Naive B cell (primary cell): Measurements from ENCODE around the gene ACP6. TPM values are rescaled to one million over a fixed set of nuclear protein-coding genes. Genes with fewer than 3 reads are reported as not detected.

ENCODE experiments used
- ATAC-seq, 2 donors: fragments of 150-1000 bp; cut with Tn5 transposase; 2 replicates each; pipeline ENCODE4 v1.10.0; 2021; ENCODE audit warnings: low read depth in 2 of 2, mild to moderate bottlenecking in 2 of 2, moderate library complexity in 2 of 2
- DNase-seq: peaks from one replicate; pipeline ENCODE4 v3.0.0; 2022
- H3K27ac Mint-ChIP-seq, 6 donors: one replicate each; pipeline ENCODE4 v1.8.0; 2020 to 2022; ENCODE audit warnings: mild to moderate bottlenecking in 6 of 6, mixed read lengths in 6 of 6, moderate library complexity in 5 of 6, inconsistent platforms in 2 of 6
- H3K27me3 Mint-ChIP-seq, 3 donors: one replicate each; pipeline ENCODE4 v1.8.0; 2021 to 2022; ENCODE audit warnings: mixed read lengths in 3 of 3, mild to moderate bottlenecking in 1 of 3
- H3K36me3 Mint-ChIP-seq, 2 donors: one replicate each; pipeline ENCODE4 v1.8.0; 2020 to 2022; ENCODE audit warnings: mixed read lengths in 2 of 2, inconsistent platforms in 1 of 2, mild to moderate bottlenecking in 1 of 2
- H3K4me1 Mint-ChIP-seq, 3 donors: one replicate each; pipeline ENCODE4 v1.8.0; 2020 to 2022; ENCODE audit warnings: mixed read lengths in 3 of 3, inconsistent platforms in 1 of 3, mild to moderate bottlenecking in 1 of 3, moderate library complexity in 1 of 3
- H3K4me3 Mint-ChIP-seq, 8 donors: one replicate each; pipeline ENCODE4 v1.8.0; 2020 to 2022; ENCODE audit warnings: mild to moderate bottlenecking in 8 of 8, mixed read lengths in 8 of 8, moderate library complexity in 8 of 8, inconsistent platforms in 2 of 8
- H3K9me3 Mint-ChIP-seq, 7 donors: one replicate each; pipeline ENCODE4 v1.8.0; 2020 to 2022; ENCODE audit warnings: mixed read lengths in 7 of 7, mild to moderate bottlenecking in 5 of 7, inconsistent platforms in 2 of 7, moderate library complexity in 1 of 7
- polyA plus RNA-seq, 6 donors: library from polyadenylated mRNA; unstranded; fragments of 300-500 nt; fragmentation: Illumina TruSeq; gene quantifications; one replicate each; pipeline ENCODE4 v1.2.3, GENCODE V29; 2021; ENCODE audit warnings: low read depth in 6 of 6

Gene ACP6
- polyA plus RNA-seq, 6 donors from 2014 or later: 3.4 to 8.9 (median 5.6) TPM; not detected in 1

DNA sequence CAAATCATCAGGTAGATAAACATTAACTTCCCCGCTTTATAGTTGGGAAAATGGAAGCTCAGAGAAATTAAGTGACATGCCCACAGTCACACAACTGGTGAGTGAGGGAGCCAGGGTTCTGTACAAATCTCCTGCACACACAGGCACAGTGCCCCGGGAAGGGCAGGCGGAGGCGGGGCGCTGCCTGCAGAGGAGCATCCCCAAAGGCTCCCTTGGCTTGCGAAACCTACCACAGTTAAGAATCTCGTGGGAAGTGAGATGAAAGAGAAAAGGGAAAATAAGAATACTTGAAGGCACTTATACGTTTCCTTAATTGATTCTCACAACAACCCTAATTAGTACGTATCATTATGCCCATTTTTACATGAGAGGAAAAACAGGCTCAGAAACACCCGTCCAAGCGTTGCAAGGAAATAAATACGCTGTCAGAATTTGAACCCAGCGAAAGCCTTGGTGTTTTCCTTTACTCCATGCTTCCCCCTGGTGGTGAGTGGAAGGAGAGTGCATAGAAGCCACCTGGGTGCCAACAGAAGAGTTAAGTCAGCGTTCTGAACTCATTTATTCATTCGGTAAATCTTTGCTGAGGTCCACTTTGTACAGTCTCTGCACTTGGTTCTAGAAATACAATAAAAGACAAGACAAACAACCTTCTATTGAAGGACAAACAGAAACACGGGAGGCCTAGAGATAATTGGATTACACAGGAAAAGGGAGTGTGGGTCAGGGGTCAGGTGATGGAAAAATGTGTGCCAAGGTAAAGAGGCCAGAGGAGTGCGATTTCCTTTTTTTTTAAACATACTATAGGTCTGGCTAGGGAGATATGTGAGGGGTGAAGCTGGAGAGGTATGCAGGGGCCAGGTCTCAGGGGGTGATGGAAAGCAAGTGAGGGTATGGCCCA, 28.4 kb downstream of the ACP6 start:
- H3K36me3 Mint-ChIP-seq: peaks cover 11 to 22% of the 10 kb centered on the region in 2 donors
- no peak for ATAC-seq
- peaks cover 0 to 7% (median 5%) of the 10 kb centered on the region in 3 donors for H3K4me1 Mint-ChIP-seq
- H3K4me3 Mint-ChIP-seq: no peak overlapping the region
- H3K9me3 Mint-ChIP-seq: no peaks in the 10 kb centered on the region
- peaks cover 0 to 8% (median 0%) of the 10 kb centered on the region in 3 donors for H3K27me3 Mint-ChIP-seq
- peak; percentile 36 for DNase-seq
- H3K27ac Mint-ChIP-seq: no peak overlapping the region

- H3K4me1 Mint-ChIP-seq: peaks cover 0 to 7% (median 5%) of the 10 kb centered on the region in 3 donors
- H3K36me3 Mint-ChIP-seq: peaks cover 11 to 22% of the 10 kb centered on the region in 2 donors
Observed at GRCh38 chr1:147641291-147641690, 29.0 kb downstream of the ACP6 start.

DNA sequence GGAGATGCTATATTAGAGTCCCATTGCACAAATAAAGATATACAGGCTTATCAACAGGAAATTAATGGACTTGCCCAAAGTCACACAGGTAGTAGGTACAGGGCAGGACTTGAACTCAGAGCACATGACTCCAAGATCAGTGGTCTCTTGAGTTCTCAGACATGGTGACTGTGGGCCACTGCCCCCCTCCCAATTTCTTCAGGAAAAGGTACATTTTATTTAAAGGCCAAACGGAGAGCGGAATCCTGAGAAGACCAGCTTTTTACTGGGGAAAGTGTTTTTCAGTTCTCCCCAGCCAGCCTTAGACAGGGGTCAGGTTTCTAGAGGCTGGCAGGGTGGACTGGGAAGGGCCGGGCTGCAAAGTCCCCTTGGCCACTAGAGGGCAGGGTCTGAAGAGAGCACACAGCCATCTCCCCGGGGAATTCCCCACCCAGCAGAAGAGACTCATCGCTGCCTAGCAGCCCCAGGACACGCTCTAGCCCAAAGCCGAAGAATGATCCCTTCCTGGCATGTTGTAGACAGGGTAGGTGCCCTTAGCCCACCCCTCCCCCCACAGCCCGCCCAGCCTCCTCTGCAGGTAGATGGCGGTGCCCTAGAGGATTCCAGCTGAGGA, 29.7 kb downstream of the ACP6 start:
- DNase-seq: peak; percentile 62
- no peaks in the 10 kb centered on the region for H3K9me3 Mint-ChIP-seq
- peaks cover 11 to 23% of the 10 kb centered on the region in 2 donors for H3K36me3 Mint-ChIP-seq
- H3K4me1 Mint-ChIP-seq: peaks cover 0 to 7% (median 5%) of the 10 kb centered on the region in 3 donors
- no peak overlapping the region for H3K4me3 Mint-ChIP-seq
- ATAC-seq: peak; percentile 85 to 96
- peak overlapping the region in 1 of 6 donors; percentile 72 for H3K27ac Mint-ChIP-seq
- peaks cover 0 to 8% (median 0%) of the 10 kb centered on the region in 3 donors for H3K27me3 Mint-ChIP-seq

More at GRCh38 chr1:147641291-147641690, 29.0 kb downstream of the ACP6 start:
- peaks cover 0 to 8% (median 0%) of the 10 kb centered on the region in 3 donors for H3K27me3 Mint-ChIP-seq
- no peak for ATAC-seq
- H3K27ac Mint-ChIP-seq: no peak overlapping the region
- H3K4me3 Mint-ChIP-seq: no peak overlapping the region
- H3K9me3 Mint-ChIP-seq: no peaks in the 10 kb centered on the region
- no peak for DNase-seq

DNA sequence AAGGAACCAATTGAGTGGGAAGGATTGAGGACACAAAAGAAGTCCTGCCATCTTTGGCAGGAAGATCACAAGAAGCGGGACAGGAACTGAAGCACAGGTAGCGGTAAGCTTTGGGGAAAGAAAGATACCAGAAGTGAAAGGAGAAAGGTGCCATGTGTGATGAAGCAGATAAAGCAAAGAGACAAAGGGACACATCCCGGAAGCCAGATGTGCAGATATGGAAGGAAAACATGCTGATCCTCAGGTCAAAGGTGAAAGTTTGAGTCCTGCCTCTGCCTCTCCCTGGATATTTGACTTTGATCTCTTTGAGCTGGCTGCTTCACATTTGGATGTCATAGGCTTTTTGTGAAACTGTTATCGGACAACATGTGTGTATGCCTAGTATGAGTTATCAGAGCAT, 34.0 kb downstream of the ACP6 start:
- no peak overlapping the region for H3K27ac Mint-ChIP-seq
- no peaks in the 10 kb centered on the region for H3K9me3 Mint-ChIP-seq
- ATAC-seq (no peak), DNase-seq (no peak)
- H3K36me3 Mint-ChIP-seq: peaks cover 0 to 6% of the 10 kb centered on the region in 2 donors
- H3K4me1 Mint-ChIP-seq: peaks cover 0 to 5% (median 2%) of the 10 kb centered on the region in 3 donors
- H3K4me3 Mint-ChIP-seq: no peak overlapping the region
- H3K27me3 Mint-ChIP-seq: peaks cover 0 to 8% (median 0%) of the 10 kb centered on the region in 3 donors

DNA sequence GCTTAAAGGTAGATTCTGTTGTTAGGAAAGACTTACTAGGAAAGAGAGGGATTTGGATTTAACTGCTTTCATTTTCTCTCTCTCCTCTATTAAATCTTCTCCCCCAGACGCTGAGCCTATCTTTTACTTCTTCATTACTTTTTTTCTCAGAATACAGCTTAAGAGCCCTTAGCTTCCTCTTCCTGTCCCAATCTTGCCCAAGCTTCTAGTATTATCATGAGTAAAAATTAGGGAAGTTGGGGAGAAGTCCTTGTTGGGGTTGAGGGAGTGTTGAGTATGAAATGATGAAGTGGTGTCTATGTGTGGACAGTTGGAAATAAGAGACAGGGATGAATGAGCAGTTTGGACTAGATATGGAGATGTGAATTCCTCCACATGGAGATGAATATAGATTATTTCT, 35.0 kb downstream of the ACP6 start:
- Mint-ChIP-seq H3K9me3 (no peaks in the 10 kb centered on the region), H3K4me3 (no peak overlapping the region), H3K4me1 (peaks cover 0 to under 1% (median 0%) of the 10 kb centered on the region in 3 donors), H3K27me3 (peaks cover 0 to 8% (median 0%) of the 10 kb centered on the region in 3 donors), H3K36me3 (peaks cover 0 to 6% of the 10 kb centered on the region in 2 donors), H3K27ac (peak overlapping the region in 1 of 6 donors; percentile 2)
- DNase-seq (no peak), ATAC-seq (no peak)

DNA sequence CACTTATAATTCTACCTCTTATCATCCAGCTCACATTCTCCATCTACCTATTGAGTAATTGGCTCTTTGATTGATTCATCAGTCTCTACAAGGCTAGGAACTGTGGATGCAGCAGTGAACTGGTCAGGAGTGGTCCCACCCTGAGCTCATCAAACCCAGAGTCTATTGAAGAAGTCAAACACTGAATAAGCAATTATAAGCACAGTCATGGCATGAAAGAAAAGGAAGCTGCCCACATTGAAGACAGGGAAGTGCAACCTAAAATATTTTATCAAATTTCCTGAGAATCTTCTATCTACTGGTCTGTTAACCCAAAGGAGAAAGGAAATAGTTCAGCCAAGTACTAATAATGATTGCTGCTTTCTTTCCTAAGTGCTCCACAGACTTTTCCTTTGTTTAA, 35.7 kb downstream of the ACP6 start:
- H3K27me3 Mint-ChIP-seq: peaks cover 0 to 5% (median 0%) of the 10 kb centered on the region in 3 donors
- no peak overlapping the region for H3K4me3 Mint-ChIP-seq
- peak overlapping the region in 1 of 6 donors; percentile 63 for H3K27ac Mint-ChIP-seq
- H3K9me3 Mint-ChIP-seq: no peaks in the 10 kb centered on the region
- ATAC-seq: no peak
- DNase-seq: no peak
- H3K4me1 Mint-ChIP-seq: no peaks in the 10 kb centered on the region
- peaks cover 0 to 6% of the 10 kb centered on the region in 2 donors for H3K36me3 Mint-ChIP-seq

GRCh38 chr1:147633759-147634158, 36.6 kb downstream of the ACP6 start:
- no peaks in the 10 kb centered on the region for H3K27me3 Mint-ChIP-seq
- no peak overlapping the region for H3K27ac Mint-ChIP-seq
- no peak for DNase-seq
- no peak overlapping the region for H3K4me3 Mint-ChIP-seq
- H3K4me1 Mint-ChIP-seq: no peaks in the 10 kb centered on the region
- H3K36me3 Mint-ChIP-seq: peaks cover 0 to 6% of the 10 kb centered on the region in 2 donors
- no peaks in the 10 kb centered on the region for H3K9me3 Mint-ChIP-seq
- ATAC-seq: no peak

DNA sequence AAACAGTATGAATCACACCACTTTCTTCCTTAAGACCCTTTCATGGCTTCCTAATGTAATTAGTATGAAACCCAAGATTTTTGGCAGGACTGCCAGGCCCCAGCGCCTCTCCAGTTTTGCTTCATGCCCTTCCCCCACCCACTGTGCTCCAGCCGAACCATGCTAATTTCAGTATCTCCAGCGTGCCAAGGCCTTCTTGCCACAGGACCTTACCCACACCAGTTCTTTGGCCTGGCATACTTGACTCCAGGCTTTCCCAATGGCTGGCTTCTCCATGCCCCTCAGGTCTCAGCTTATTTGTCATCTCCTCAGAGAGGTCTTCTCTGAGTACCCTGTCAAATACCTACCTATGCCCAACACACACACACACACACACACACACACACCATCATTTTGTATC, 38.5 kb downstream of the ACP6 start:
- ATAC-seq (no peak), DNase-seq (no peak)
- Mint-ChIP-seq H3K27me3 (no peaks in the 10 kb centered on the region), H3K36me3 (peaks cover 0 to 6% of the 10 kb centered on the region in 2 donors), H3K4me3 (no peak overlapping the region), H3K9me3 (no peaks in the 10 kb centered on the region), H3K4me1 (peaks cover 0 to 4% (median 0%) of the 10 kb centered on the region in 3 donors), H3K27ac (peak overlapping the region in 1 of 6 donors; percentile 86)

GRCh38 chr1:147630447-147630846, 39.9 kb downstream of the ACP6 start:
- H3K27me3 Mint-ChIP-seq: no peaks in the 10 kb centered on the region
- H3K27ac Mint-ChIP-seq: peak overlapping the region in 1 of 6 donors; percentile 28
- H3K4me1 Mint-ChIP-seq: peaks cover 5 to 9% (median 7%) of the 10 kb centered on the region in 3 donors
- H3K4me3 Mint-ChIP-seq: no peak overlapping the region
- ATAC-seq: no peak
- no peaks in the 10 kb centered on the region for H3K9me3 Mint-ChIP-seq
- H3K36me3 Mint-ChIP-seq: peaks cover 0 to 1% of the 10 kb centered on the region in 2 donors
- no peak for DNase-seq

DNA sequence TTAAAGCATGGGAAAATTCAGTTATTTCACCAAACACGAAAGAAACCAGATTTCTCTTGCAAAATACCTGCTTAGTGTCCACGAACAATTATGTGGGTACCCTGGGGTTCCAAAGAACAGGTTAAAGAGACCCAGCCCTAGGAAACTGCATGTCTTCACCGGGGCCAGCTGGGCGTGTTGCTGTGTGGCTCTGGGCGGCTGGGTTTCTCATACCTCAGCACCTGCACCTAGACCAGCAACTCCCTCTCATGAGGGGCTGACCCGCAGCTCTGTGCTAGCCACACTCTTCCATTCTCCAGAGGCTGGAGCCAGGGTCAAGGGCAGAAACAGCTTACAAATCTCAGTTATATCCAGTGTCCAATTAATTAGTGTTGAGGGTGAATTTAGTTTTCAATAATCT, 40.3 kb downstream of the ACP6 start:
- no peaks in the 10 kb centered on the region for H3K36me3 Mint-ChIP-seq
- no peak overlapping the region for H3K4me3 Mint-ChIP-seq
- no peak for DNase-seq
- H3K27me3 Mint-ChIP-seq: no peaks in the 10 kb centered on the region
- peaks cover 9 to 12% (median 11%) of the 10 kb centered on the region in 3 donors for H3K4me1 Mint-ChIP-seq
- no peaks in the 10 kb centered on the region for H3K9me3 Mint-ChIP-seq
- ATAC-seq: no peak
- H3K27ac Mint-ChIP-seq: no peak overlapping the region

- Mint-ChIP-seq H3K4me1 (peaks cover 10 to 13% (median 12%) of the 10 kb centered on the region in 3 donors), H3K27me3 (no peaks in the 10 kb centered on the region), H3K9me3 (no peaks in the 10 kb centered on the region), H3K4me3 (no peak overlapping the region), H3K36me3 (no peaks in the 10 kb centered on the region), H3K27ac (peak overlapping the region in 1 of 6 donors; percentile 44)
- DNase-seq: no peak
- no peak for ATAC-seq
Observed at GRCh38 chr1:147628441-147628840, 41.9 kb downstream of the ACP6 start.

DNA sequence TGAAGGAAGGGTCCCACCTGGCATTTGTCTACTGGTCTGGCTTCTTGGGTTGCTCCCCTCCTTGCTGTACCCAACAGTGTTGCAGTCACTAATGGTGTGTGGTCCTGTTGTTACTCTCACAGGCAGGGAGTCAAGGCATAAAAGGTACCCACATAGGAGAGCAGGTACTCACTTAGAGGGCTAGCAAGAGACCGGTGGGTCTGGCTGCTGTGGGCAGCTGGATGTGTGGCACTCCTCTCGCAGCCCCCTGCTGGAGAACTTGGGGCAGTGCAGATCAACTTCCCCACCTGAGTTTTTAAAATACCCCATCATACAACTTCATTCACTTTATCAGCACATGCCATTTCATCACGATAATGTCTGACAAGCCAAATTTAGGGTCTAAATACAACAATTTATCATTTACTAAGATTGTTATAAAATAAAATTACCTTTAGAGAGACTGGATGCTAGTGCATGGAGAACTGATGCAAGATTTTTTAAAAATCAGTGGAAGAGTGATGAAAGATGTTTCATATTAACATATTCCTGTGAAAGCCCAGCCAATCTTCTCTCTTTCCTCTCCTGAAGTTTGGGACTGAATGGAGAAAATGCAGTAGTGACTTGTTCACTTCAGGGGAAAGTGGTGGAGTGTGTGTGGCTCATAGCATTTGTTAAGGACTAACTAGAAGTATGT, 42.8 kb downstream of the ACP6 start:
- no peaks in the 10 kb centered on the region for H3K27me3 Mint-ChIP-seq
- H3K27ac Mint-ChIP-seq: peak overlapping the region in 1 of 6 donors; percentile 61
- no peak overlapping the region for H3K4me3 Mint-ChIP-seq
- no peaks in the 10 kb centered on the region for H3K36me3 Mint-ChIP-seq
- H3K9me3 Mint-ChIP-seq: no peaks in the 10 kb centered on the region
- ATAC-seq (peak; percentile 48 to 60), DNase-seq (peak; percentile 33)
- peaks cover 10 to 13% (median 12%) of the 10 kb centered on the region in 3 donors for H3K4me1 Mint-ChIP-seq

- H3K27me3 Mint-ChIP-seq: no peaks in the 10 kb centered on the region
- no peak overlapping the region for H3K27ac Mint-ChIP-seq
- H3K9me3 Mint-ChIP-seq: no peaks in the 10 kb centered on the region
- H3K4me1 Mint-ChIP-seq: peaks cover 10 to 13% (median 12%) of the 10 kb centered on the region in 3 donors
- no peak overlapping the region for H3K4me3 Mint-ChIP-seq
- no peaks in the 10 kb centered on the region for H3K36me3 Mint-ChIP-seq
- DNase-seq (no peak), ATAC-seq (no peak)
Observed at GRCh38 chr1:147626739-147627138, 43.6 kb downstream of the ACP6 start.
